PC-3 (cell line): Measurements from ENCODE around the gene RBMS3. TPM values are rescaled to one million over a fixed set of nuclear protein-coding genes. Genes with fewer than 3 reads are reported as not detected.

Source experiments
- ATAC-seq: fragments of 200-7000 bp; cut with Tn5 transposase; 2 replicates; pipeline ENCODE4 v1.9.1; 2020; ENCODE audit warnings: mild to moderate bottlenecking, moderate library complexity
- BruUV-seq: library from RNA; stranded (reverse); fragments of 400-500 nt; replicated peaks from 2 replicates; lab custom pipeline; 2021; lab: Mats Ljungman, UMichigan
- CTCF ChIA-PET: fragments of 300-600 bp; sonication (Branson Sonifier 250); formaldehyde crosslinking; loops from one replicate; lab custom pipeline; 2022; ENCODE audit warnings: antibody characterized with exemption; lab: Charles Lee
- POLR2A ChIA-PET: fragments of 300-600 bp; sonication (Branson Sonifier 250); formaldehyde crosslinking; loops from one replicate; lab custom pipeline; 2022; ENCODE audit warnings: antibody characterized with exemption; ENCODE audit not compliant: unreplicated experiment; lab: Charles Lee
- DNase-seq: peaks from one replicate; pipeline ENCODE4 v3.0.0-alpha.2; 2015
- H2AFZ ChIP-seq: fragments of 300-600 bp; sonication (generic); 2 replicates; pipeline ENCODE4 v1.6.0; 2016; ENCODE audit warnings: antibody characterized with exemption, low read length
- H3F3A ChIP-seq: fragments of 300-600 bp; sonication (generic); one replicate; pipeline ENCODE4 v1.6.0; 2017; ENCODE audit warnings: antibody characterized with exemption, low read length, control low read depth, mild to moderate bottlenecking; ENCODE audit not compliant: unreplicated experiment
- H3K27ac ChIP-seq: fragments of 300-600 bp; sonication (generic); 2 replicates; pipeline ENCODE4 v1.5.1; 2016; ENCODE audit warnings: mild to moderate bottlenecking, low read length
- H3K27me3 ChIP-seq: fragments of 300-600 bp; sonication (generic); 2 replicates; pipeline ENCODE4 v1.6.1; 2016; ENCODE audit warnings: low read length, mixed read lengths
- H3K36me3 ChIP-seq: fragments of 300-600 bp; sonication (generic); 2 replicates; pipeline ENCODE4 v1.6.1; 2016; ENCODE audit warnings: low read depth, mixed run types, low read length, mixed read lengths
- H3K4me1 ChIP-seq: fragments of 300-600 bp; sonication (generic); 2 replicates; pipeline ENCODE4 v1.5.1; 2016; ENCODE audit warnings: low read length; ENCODE audit not compliant: insufficient read depth
- H3K4me2 ChIP-seq: fragments of 300-600 bp; sonication (generic); 2 replicates; pipeline ENCODE4 v1.6.0; 2016; ENCODE audit warnings: low read length
- H3K4me3 ChIP-seq: fragments of 300-600 bp; sonication (generic); 2 replicates; pipeline ENCODE4 v1.5.1; 2016; ENCODE audit warnings: mild to moderate bottlenecking, low read length, mixed read lengths
- H3K79me2 ChIP-seq: fragments of 300-600 bp; sonication (generic); 2 replicates; pipeline ENCODE4 v1.6.1; 2017; ENCODE audit warnings: low read length, mixed read lengths
- H3K9ac ChIP-seq: fragments of 300-600 bp; sonication (generic); 2 replicates; pipeline ENCODE4 v1.6.0; 2016; ENCODE audit warnings: mild to moderate bottlenecking, low read length
- H3K9me2 ChIP-seq: fragments of 300-600 bp; sonication (generic); replicated peaks from 2 replicates; pipeline ENCODE4 v1.6.1; 2016; ENCODE audit warnings: mixed run types, low read length, mixed read lengths
- H3K9me3 ChIP-seq: fragments of 300-600 bp; sonication (generic); 2 replicates; pipeline ENCODE4 v1.6.1; 2016; ENCODE audit warnings: low read length, mixed read lengths
- H4K20me1 ChIP-seq: fragments of 300-600 bp; sonication (generic); 2 replicates; pipeline ENCODE4 v1.6.1; 2016; ENCODE audit warnings: low read length, mixed read lengths
- EZH2 ChIP-seq: fragments of 300-600 bp; sonication (generic); IDR thresholded peaks from one replicate; pipeline ENCODE4 v1.6.1; 2017; ENCODE audit warnings: antibody characterized with exemption, mild to moderate bottlenecking, low read length; ENCODE audit not compliant: unreplicated experiment
- EZH2phosphoT487 ChIP-seq: fragments of 300-600 bp; sonication (generic); IDR thresholded peaks from 2 replicates; pipeline ENCODE4 v1.6.1; 2018; ENCODE audit warnings: mild to moderate bottlenecking, antibody characterized with exemption, low read length, borderline replicate concordance
- intact Hi-C: fragments of 100-400 bp; cut with micrococcal nuclease; formaldehyde crosslinking; loops from 2 replicates; pipeline ENCODE4 v1.9.0; 2023
- total RNA-seq: library from RNA; depleted of rRNA; stranded (reverse); fragments of >200 nt; gene quantifications from 2 replicates; pipeline ENCODE4 v1.2.3, GENCODE V29; 2014
- TF ChIP-seq, protein P1 (sequence below): fragments of 300-600 bp; sonication (generic); conservative IDR thresholded peaks from 2 replicates; pipeline ENCODE4 v1.5.1; 2017; ENCODE audit warnings: antibody characterized with exemption, low read depth, mild to moderate bottlenecking, low read length

Gene RBMS3
- total RNA-seq, 1 experiment from 2014 or later = 5.4 TPM

DNA sequence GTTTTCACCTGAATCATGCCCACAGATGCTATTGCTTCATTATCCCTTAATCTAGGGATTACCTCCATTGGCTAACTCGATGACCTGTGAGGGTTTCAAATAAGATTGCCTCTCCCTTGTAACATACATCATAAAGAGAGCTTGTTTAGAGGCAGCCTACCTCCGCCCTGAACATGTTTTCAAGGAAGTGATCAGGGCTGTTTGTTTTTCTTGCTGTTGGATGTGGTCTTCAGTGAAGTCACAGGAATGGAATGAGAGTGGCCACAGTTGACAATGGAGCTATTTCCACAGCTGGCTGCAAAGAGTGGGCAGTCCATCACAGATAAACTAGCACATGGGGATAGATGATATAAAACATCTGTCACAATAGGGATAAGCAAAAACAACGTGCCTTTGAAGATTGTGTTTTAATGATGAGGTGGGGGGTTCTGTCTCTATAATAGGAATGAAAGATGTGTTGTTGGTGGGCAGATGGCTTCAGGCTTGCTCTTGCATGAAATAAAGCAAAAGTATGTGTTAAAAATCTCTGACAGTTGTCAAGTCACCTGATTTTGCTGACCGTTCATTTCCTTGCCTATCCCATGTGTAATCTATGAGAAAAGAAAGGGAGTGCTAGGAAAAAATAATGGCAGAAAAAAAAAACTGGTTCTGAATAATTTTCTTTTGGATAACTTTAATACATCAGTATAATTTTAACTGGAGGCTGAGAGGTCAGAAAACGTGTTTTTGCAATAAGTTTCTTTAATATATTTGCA, 642.3 kb downstream of the RBMS3 start:
- DNase-seq = peak; percentile 81
- Histone ChIP-seq H3K9me2 (no peaks in the 10 kb centered on the region), H3K9ac (no peak overlapping the region), H3K4me2 (peak overlapping the region; percentile 13; the same call in 1 of the 2 replicates), H3K9me3 (no peaks in the 10 kb centered on the region), H3F3A (no peaks in the 10 kb centered on the region), H3K27me3 (no peaks in the 10 kb centered on the region), H3K4me3 (no peak overlapping the region), H3K4me1 (peaks cover 13% of the 10 kb centered on the region), H3K36me3 (no peaks in the 10 kb centered on the region), H3K27ac (peak overlapping the region; percentile 52; the same call in 1 of the 2 replicates), H4K20me1 (no peaks in the 10 kb centered on the region), H3K79me2 (no peaks in the 10 kb centered on the region), H2AFZ (no peak overlapping the region)
- TF ChIP-seq EZH2 (no peak), EZH2phosphoT487 (no peak)
- TF ChIP-seq, protein P1, sequence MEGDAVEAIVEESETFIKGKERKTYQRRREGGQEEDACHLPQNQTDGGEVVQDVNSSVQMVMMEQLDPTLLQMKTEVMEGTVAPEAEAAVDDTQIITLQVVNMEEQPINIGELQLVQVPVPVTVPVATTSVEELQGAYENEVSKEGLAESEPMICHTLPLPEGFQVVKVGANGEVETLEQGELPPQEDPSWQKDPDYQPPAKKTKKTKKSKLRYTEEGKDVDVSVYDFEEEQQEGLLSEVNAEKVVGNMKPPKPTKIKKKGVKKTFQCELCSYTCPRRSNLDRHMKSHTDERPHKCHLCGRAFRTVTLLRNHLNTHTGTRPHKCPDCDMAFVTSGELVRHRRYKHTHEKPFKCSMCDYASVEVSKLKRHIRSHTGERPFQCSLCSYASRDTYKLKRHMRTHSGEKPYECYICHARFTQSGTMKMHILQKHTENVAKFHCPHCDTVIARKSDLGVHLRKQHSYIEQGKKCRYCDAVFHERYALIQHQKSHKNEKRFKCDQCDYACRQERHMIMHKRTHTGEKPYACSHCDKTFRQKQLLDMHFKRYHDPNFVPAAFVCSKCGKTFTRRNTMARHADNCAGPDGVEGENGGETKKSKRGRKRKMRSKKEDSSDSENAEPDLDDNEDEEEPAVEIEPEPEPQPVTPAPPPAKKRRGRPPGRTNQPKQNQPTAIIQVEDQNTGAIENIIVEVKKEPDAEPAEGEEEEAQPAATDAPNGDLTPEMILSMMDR = no peak
- ATAC-seq = peak; percentile 98
- ChIA-PET CTCF (no interaction called here), POLR2A (no interaction called here)
- no TSS peak for BruUV-seq
- intact Hi-C loops = loop anchor here (1.0 kb wide), 1 partner anchor 8 kb away; no protein-coding TSS in a partner anchor

DNA sequence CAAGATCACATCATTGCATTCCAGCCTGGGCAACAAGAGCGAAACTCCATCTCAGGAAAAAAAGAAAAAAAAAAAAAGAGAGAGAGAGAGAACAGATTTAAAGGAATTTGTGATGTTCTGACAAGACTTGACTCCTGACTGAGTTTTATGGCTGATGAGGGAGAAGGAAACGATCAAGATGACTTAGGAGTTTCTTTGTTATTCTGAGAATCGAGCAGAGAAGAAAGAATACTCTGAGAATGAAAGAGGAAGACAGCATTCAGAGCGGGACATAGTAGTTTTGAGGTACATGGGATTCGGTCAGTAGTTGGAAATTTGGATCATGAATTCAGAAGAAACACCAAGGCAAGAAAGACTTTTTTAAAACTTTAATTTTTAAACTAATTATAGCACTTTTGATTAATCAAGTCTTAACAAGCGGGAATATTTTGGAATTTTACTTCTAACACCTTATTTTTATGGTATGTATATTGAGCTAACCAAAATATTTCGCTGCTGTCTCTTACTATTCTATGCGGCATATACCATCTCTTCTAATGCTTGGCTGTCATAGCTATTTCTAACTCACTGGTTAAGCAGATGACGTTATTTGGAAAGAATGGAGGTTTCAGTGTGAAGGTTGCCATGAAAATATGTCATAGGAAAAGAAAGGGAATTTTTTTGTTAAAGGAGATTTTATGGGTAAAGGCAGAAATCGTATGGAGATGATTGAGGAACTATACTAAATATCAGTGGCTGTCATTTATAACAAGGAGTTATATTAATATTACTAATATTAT, 644.1 kb downstream of the RBMS3 start:
- BruUV-seq = no TSS peak
- Histone ChIP-seq H3K4me3 (no peak overlapping the region), H3K4me1 (peaks cover 13% of the 10 kb centered on the region), H3K9me2 (no peaks in the 10 kb centered on the region), H3K4me2 (no peak overlapping the region), H4K20me1 (no peaks in the 10 kb centered on the region), H3K9ac (no peak overlapping the region), H3F3A (no peaks in the 10 kb centered on the region), H3K9me3 (no peaks in the 10 kb centered on the region), H3K36me3 (no peaks in the 10 kb centered on the region), H3K27me3 (no peaks in the 10 kb centered on the region), H3K27ac (no peak overlapping the region), H3K79me2 (no peaks in the 10 kb centered on the region), H2AFZ (no peak overlapping the region)
- CTCF ChIA-PET = no interaction called here
- DNase-seq (no peak), ATAC-seq (no peak)
- POLR2A ChIA-PET = no interaction called here
- intact Hi-C loops = loop anchor here (5.0 kb wide), 1 partner anchor 123 kb away; no protein-coding TSS in a partner anchor
- no peak for TF ChIP-seq EZH2phosphoT487

DNA sequence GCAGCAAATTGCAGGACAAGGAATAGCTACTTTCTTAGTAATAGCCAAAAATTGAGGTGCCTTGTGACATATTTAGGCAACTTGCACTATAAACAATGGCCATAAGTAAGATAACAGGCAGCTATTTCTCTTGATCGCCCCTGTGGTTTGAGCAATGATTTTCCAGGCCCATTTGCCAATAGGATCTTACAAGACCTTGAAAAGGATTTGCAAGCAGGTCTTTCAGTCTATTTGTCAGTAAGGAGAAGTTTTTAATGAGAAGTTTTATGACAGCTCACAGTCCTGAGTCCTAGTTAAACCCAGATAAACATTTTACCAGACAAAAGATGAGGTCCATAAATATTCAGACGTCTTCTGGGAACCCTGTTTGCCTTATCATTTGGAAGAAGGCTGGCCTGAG, 645.5 kb downstream of the RBMS3 start:
- ATAC-seq (no peak), DNase-seq (no peak)
- Histone ChIP-seq H3K4me2 (no peak overlapping the region), H2AFZ (no peak overlapping the region), H3K9ac (no peak overlapping the region), H3K4me1 (peaks cover 13% of the 10 kb centered on the region), H3K27ac (no peak overlapping the region), H3F3A (no peaks in the 10 kb centered on the region), H3K9me2 (no peaks in the 10 kb centered on the region), H4K20me1 (no peaks in the 10 kb centered on the region), H3K27me3 (no peaks in the 10 kb centered on the region), H3K9me3 (no peaks in the 10 kb centered on the region), H3K79me2 (no peaks in the 10 kb centered on the region), H3K4me3 (no peak overlapping the region), H3K36me3 (no peaks in the 10 kb centered on the region)
- ChIA-PET CTCF (no interaction called here), POLR2A (no interaction called here)
- intact Hi-C loops = loop anchor here (5.0 kb wide), 1 partner anchor 124 kb away; no protein-coding TSS in a partner anchor
- BruUV-seq = no TSS peak
- no peak for TF ChIP-seq EZH2
- no peak for TF ChIP-seq EZH2phosphoT487
- TF ChIP-seq, protein P1 = no peak
